ENCODE measurements around the gene CST3.
A peak's percentile ranks its signal among the peaks of the same experiment; 100 is the strongest.
"Not testable (repeated sequence)": the region's sequence is repeated elsewhere in the genome, so short reads cannot be mapped to it uniquely, and the experiment has no call there.

CST3 gene

DNA sequence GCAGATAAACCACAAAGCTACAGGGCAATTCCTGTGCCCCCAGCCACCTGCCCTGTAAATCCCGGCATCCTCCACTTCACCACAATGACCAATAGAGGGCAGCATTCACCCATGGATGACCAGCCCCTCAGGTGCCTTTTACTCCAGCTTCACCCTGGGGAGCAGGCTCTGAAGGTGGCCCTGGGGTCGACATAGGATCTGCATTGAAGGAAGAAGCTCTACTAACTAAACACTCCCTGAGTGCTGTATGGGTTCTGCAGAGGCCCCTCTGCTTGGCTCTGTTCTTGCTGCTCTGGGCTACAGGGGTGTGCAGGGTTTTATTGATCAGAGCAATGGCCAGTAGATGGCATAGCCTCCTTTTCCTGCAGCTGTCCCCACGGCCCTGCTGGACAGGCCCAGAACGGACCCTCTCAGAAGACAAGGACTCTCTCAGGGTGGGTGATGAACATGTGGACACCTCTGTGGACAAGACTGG is 30.8 kb upstream of the CST3 start:
- peak; percentile 86 to 89 for ATAC-seq (replicated peaks)
- H3K4me1 Mint-ChIP-seq = no peaks in the 10 kb centered on the region

DNA sequence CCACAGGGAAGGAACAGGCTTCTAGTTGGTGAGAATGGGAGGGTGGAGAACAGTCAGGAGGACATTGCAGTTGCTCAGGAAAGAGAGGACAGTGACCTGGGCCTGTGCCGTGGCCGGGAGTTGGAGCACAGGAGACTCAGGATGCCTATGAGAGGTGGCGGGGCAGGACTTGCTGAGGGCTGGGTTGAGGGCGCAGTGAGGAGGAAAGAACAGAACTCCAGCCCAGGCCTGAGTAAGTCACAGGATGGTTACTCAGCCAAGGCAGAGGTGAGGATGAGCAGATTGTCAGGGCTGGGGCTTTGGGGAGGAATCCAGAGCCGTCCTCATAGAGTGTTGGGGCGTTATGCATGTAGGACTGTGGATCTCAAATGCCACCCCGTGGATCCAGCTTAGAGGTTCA is 29.9 kb upstream of the CST3 start:
- DNase-seq (no peak), ATAC-seq (replicated peaks) (no peak)
- Mint-ChIP-seq H3K4me1 (no peaks in the 10 kb centered on the region), H3K27me3 (no peaks in the 10 kb centered on the region), H3K27ac (no peak overlapping the region), H3K9me3 (no peaks in the 10 kb centered on the region), H3K4me3 (no peak overlapping the region), H3K36me3 (no peaks in the 10 kb centered on the region)

More for the DNA sequence above, 30.8 kb upstream of the CST3 start:
- Mint-ChIP-seq H3K9me3 (peaks cover 2 to 3% of the 10 kb centered on the region in 2 donors), H3K4me3 (no peak overlapping the region), H3K27ac (no peak overlapping the region), H3K36me3 (no peaks in the 10 kb centered on the region), H3K27me3 (no peaks in the 10 kb centered on the region)
- DNase-seq = peak; percentile 28

DNA sequence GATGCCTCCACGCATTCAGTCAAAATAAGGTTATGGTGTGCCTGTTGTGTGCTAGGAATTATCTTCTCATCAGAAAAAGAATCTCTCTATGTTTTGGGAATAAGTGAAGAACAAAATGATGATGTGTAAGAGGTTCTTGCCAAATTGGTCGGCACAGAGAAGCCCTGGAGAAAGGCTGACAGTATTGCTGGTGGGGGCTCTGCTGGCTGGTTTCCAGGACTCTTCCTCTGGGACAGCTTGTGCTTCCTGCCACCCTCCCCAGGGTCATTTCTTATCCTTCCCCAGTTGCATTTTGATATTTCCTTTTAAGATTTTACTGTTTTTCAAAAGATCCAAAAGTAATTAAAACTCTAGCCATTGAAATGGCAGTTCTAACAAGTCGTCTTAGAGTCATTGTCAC is 28.9 kb upstream of the CST3 start:
- Mint-ChIP-seq H3K4me1 (no peaks in the 10 kb centered on the region), H3K4me3 (no peak overlapping the region), H3K27me3 (no peaks in the 10 kb centered on the region), H3K9me3 (no peaks in the 10 kb centered on the region), H3K36me3 (no peaks in the 10 kb centered on the region), H3K27ac (no peak overlapping the region)
- DNase-seq = no peak
- no peak for ATAC-seq (replicated peaks)

DNA sequence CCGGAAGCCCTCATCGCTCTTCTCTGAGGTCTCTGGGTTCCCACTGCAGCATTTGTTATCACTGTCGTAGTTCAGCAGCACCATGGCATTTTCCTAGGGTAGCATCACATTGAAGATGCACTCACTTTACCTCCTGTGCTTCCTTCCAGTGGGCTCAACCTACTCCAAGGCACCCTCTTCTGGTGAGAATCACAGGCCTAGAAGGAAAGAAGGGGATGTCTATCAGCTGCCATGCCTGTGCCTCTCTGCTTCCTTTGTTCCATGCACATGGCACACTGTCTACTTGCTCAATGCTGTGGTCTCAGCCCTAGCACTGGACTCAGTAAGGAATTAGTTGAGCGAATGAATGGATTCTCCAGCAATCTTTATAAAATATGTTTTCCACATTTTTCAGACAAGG is 28.4 kb upstream of the CST3 start:
- Mint-ChIP-seq H3K9me3 (no peaks in the 10 kb centered on the region), H3K27me3 (no peaks in the 10 kb centered on the region), H3K4me1 (no peaks in the 10 kb centered on the region), H3K4me3 (no peak overlapping the region), H3K27ac (no peak overlapping the region), H3K36me3 (no peaks in the 10 kb centered on the region)
- ATAC-seq (replicated peaks) = no peak
- no peak for DNase-seq

DNA sequence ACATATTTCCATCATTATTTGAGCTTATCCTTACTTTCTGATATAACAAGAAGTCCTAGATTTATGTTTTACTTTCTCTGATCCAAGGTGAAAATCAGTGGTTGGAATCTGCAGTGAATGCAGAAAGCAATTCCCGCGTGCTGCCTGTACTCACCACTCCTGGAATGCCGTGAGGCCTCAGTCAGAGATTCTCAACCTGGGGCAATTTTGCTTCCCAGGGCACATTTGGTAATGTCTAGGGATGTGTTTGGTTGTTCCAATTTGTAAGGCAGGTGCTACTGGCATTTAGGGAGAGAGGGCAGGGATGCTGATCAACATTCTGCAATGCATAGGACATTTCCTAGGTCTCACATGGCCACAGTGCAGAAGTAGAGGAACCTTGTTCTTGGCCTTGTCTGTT is 27.2 kb upstream of the CST3 start:
- no peaks in the 10 kb centered on the region for H3K4me1 Mint-ChIP-seq

DNA sequence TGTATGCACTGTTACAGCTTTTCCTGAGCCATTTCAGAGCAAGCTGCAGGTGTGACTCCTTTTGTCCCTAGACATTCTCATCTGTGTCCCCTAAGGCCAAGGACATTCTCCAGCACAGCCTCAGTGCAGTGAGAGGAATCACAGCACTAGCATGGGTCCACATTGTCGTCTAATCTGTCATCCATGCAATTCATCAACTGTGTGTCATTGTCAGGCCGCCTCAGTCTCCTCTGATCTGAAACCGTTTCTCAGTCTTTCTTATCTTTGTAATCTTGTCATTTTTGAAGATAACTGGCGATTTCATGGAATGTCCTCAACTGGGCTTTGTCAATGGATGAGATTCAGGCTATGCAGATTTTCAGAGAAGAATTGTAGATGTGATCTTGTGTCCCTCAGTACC is 26.3 kb upstream of the CST3 start:
- not testable (repeated sequence) for ATAC-seq (replicated peaks); H3K36me3 Mint-ChIP-seq; H3K27ac Mint-ChIP-seq; DNase-seq; H3K9me3 Mint-ChIP-seq; H3K4me1 Mint-ChIP-seq; H3K4me3 Mint-ChIP-seq; H3K27me3 Mint-ChIP-seq

More for the DNA sequence above, 27.2 kb upstream of the CST3 start:
- H3K4me3 Mint-ChIP-seq = no peak overlapping the region
- DNase-seq (no peak), ATAC-seq (replicated peaks) (no peak)
- no peaks in the 10 kb centered on the region for H3K9me3 Mint-ChIP-seq
- no peak overlapping the region for H3K27ac Mint-ChIP-seq
- H3K36me3 Mint-ChIP-seq = no peaks in the 10 kb centered on the region
- H3K27me3 Mint-ChIP-seq = no peaks in the 10 kb centered on the region

DNA sequence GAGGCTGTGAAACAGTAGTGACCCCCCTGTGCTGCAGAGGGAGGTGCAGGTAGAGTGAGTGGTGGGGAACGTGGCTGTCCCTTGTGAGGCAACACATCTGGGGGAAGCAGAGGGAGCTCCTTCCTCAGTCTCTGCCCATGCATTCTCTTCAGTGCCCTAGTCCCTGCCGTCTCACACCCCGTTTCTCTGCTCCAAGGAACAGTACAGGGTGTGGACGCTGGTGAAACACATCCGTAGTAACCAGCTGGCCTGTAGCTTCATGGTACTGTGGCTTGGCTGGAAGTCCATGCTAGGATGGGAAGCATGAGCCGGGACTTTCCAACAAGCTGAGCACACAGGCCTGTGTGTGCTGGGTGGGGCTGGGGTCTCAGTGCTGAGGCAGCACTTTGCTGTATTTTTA is 25.4 kb upstream of the CST3 start:
- no peaks in the 10 kb centered on the region for H3K4me1 Mint-ChIP-seq
- no peak overlapping the region for H3K27ac Mint-ChIP-seq
- DNase-seq (no peak), ATAC-seq (replicated peaks) (no peak)
- H3K4me3 Mint-ChIP-seq = no peak overlapping the region
- H3K9me3 Mint-ChIP-seq = no peaks in the 10 kb centered on the region
- H3K36me3 Mint-ChIP-seq = no peaks in the 10 kb centered on the region
- H3K27me3 Mint-ChIP-seq = no peaks in the 10 kb centered on the region

DNA sequence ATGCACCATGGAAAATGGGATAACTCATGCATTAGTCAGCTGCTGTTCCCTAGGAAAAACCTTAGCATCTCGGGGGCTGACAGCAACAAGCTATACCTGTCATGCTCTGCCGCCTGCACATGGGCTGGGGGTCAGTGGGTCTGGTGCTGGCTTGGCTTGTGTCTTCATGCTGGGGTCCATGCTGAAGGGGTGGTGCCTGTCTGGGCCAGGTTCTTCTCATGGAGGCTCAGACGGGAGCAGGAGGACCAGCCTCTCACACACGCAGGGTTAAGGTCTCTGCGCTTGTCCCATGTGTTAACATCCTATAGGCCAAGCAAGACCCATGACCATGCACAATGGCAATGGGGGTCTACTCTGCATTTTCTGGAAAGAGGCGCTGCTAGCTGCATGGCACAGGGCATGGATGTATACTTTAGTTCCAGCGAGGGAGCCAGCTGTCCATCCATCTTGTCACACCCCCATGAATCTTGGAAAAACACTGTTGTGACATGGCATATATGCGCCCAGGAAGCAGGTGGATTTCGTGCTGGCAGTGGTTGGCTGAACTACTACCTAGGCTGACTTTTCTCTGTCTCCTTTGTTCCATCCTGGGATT is 24.6 kb upstream of the CST3 start:
- no peak overlapping the region for H3K4me3 Mint-ChIP-seq
- no peak for ATAC-seq (replicated peaks)
- H3K9me3 Mint-ChIP-seq = no peaks in the 10 kb centered on the region
- DNase-seq = no peak
- H3K4me1 Mint-ChIP-seq = no peaks in the 10 kb centered on the region
- no peaks in the 10 kb centered on the region for H3K27me3 Mint-ChIP-seq
- no peaks in the 10 kb centered on the region for H3K36me3 Mint-ChIP-seq
- H3K27ac Mint-ChIP-seq = no peak overlapping the region

DNA sequence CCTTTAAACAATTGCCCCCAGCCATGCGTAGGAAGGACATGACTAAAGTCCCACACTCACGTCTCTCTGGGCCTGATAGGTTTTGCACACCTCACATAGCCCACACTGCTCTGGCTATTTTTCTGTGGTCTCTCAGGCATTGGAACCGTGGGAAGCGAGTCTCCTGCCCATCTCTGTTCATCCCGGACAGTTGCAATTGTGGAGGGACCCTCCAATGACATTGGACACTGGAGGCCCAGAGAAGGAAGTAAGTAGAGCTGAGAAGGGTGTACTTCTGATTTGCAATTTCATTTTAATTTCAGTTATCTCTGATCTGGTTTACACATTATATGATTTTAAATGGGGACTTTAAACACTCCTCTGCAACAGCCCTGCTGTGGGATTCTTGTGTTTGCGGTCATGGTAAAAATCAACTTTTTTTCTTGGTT is 23.3 kb upstream of the CST3 start:
- DNase-seq (no peak), ATAC-seq (replicated peaks) (no peak)
- Mint-ChIP-seq H3K4me1 (peaks cover 2 to 4% of the 10 kb centered on the region in 2 donors), H3K36me3 (no peaks in the 10 kb centered on the region), H3K4me3 (no peak overlapping the region), H3K27ac (no peak overlapping the region), H3K27me3 (peaks cover 0 to 4% of the 10 kb centered on the region in 2 donors), H3K9me3 (no peaks in the 10 kb centered on the region)

DNA sequence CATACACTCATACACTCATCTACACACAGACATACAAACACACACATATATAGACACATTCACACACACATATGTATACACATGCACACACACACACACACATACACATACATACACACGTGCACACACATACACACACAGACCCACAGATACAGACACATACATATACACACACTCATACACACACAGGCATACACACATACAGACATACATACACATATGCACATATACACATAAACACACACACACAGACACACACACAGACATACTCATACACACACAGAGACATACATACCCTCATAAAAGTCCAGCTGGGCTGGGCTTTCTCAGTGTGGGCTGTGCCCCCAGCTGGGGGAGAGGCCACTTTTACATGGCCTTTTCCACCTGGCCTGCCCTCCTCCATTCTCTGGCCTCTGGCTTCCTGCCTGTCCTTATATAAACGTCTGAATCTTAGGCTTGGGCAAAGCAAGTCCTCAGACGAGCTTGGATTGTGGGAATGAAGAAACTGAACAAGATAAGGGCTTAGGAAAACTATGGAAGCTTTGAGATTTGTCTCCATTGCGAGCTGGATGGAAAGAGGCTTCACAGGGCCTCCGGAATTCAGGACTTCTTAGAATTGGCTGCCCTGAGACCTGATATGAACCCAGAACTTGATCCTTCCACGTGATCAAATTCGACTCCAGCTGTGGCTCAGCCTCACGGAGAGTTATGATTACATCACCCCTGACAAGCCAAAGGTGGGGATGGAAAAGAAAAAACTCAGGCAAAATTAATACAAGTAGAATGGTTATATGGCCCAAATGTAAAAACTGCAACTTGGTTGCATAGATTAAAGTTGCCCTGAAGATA is 22.5 kb upstream of the CST3 start:
- Mint-ChIP-seq H3K4me1 (peaks cover 9 to 12% of the 10 kb centered on the region in 2 donors), H3K27me3 (peaks cover 0 to 4% of the 10 kb centered on the region in 2 donors)

DNA sequence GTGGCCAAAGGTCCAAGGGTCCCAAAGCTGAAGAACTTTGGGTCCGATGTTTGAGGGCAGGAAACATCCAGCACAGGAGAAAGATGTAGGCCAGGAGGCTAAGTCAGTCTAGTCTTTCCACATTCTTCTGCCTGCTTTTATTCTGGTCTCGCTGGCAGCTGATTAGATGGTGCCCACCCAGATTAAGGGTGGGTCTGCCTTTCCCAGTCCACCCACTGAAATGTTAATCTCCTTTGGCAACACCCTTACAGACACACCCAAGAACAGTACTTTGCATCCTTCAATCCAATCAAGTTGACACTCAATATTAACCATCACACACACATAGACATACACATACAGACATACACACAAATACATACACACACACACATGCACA is 21.8 kb upstream of the CST3 start:
- not testable (repeated sequence) for H3K27ac Mint-ChIP-seq; H3K36me3 Mint-ChIP-seq; H3K9me3 Mint-ChIP-seq; H3K4me3 Mint-ChIP-seq; H3K27me3 Mint-ChIP-seq; ATAC-seq (replicated peaks); DNase-seq
- H3K4me1 Mint-ChIP-seq = peaks cover 14 to 19% of the 10 kb centered on the region in 2 donors

More for the DNA sequence above, 22.5 kb upstream of the CST3 start:
- Mint-ChIP-seq H3K36me3 (no peaks in the 10 kb centered on the region), H3K4me3 (no peak overlapping the region), H3K27ac (no peak overlapping the region), H3K9me3 (no peaks in the 10 kb centered on the region)
- DNase-seq (no peak), ATAC-seq (replicated peaks) (no peak)

DNA sequence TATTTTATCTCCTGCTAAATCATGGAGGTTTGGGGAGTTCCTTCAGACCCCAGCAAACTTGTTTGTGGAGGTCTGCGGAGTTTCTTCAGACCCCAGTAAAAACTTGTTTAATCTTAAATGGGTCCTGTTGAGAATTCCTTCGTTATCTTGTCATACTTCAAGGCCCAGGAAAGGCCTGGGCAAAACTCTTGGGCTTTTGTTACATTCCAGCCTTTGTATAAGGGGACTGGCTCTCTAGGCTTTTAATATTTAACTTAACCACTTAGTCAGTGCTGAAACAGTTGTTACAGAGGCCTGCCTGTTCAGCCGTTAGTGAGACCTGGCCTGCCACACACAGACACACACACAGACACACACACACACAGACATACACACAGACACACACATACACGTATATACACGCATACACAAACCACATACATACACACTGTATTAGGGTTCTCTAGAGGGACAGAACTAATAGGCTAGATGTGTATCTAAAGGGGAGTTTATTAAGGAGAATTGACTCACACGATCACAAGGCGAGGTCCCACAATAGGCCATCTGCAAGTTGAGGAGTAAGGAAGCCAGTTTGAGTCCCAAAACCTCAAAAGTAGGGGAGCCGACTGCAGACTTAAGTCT is 21.3 kb upstream of the CST3 start:
- DNase-seq (no peak), ATAC-seq (replicated peaks) (no peak)
- Mint-ChIP-seq H3K9me3 (no peaks in the 10 kb centered on the region), H3K36me3 (no peaks in the 10 kb centered on the region), H3K27ac (no peak overlapping the region), H3K4me1 (peaks cover 16 to 24% of the 10 kb centered on the region in 2 donors), H3K4me3 (no peak overlapping the region), H3K27me3 (peaks cover 0 to 7% of the 10 kb centered on the region in 2 donors)

DNA sequence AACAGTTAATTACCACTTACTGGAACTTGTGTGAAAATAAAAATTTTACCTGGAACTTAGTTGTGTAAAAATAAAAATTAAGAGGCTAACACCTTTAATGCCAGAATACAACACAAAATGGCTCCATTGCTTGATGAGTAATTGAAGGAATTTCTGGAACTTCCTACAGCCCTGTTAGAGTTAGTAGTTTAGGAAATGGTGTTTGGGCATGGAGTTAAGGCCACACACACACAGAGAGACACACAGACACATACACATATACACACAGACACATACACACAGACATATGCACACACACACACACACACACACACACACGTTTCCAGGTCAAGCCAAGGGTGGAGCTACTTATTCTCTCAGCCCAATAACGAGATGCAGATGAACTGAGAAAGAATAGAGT is 20.6 kb upstream of the CST3 start:
- Mint-ChIP-seq H3K36me3 (no peaks in the 10 kb centered on the region), H3K9me3 (no peaks in the 10 kb centered on the region), H3K4me1 (peaks cover 19 to 29% of the 10 kb centered on the region in 2 donors), H3K27ac (no peak overlapping the region), H3K4me3 (no peak overlapping the region), H3K27me3 (peaks cover 5 to 11% of the 10 kb centered on the region in 2 donors)
- DNase-seq (no peak), ATAC-seq (replicated peaks) (no peak)

DNA sequence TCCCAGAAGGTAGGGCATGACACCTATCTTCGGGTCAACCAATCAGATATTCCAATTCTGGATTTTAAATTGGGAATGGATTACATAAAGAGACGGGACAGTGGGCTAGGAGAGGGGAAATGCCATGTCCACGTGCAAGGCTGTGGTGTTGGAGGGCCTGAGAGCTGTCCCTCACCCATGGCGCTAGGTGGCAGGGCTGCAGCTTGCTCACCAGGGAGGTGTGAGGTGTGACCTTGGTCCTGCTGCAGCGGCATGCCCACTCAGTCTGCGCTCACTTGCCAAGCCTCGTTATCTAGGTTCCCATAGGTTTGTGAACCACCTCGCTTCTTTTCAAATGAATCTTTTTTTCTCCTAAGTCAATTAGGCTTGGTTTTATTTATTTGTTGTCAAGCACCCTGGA is 19.4 kb upstream of the CST3 start:
- DNase-seq (no peak), ATAC-seq (replicated peaks) (no peak)
- Mint-ChIP-seq H3K27ac (no peak overlapping the region), H3K9me3 (no peaks in the 10 kb centered on the region), H3K4me1 (peaks cover 20 to 31% of the 10 kb centered on the region in 2 donors), H3K27me3 (peaks cover 9 to 12% of the 10 kb centered on the region in 2 donors), H3K4me3 (no peak overlapping the region), H3K36me3 (no peaks in the 10 kb centered on the region)

DNA sequence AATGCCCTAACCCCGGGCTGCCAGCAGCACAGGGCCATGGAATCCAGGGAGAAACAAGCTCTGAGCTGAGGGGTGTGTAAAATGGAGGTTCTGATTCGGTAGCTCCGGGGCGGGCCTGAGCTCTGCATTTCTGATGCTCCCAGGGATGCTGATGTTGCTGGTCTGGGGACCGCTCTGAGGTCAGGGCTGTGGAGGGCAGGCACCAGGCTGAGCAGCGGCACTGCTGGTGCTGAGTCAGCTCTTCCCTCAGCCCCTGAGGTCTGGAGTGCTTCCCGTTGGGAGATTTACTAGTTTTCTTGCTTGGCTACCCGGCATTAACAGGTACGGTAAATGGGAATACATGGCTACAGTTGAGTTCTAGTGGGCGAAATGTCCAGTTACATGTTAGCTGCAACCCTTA is 18.6 kb upstream of the CST3 start:
- peaks cover 9 to 12% of the 10 kb centered on the region in 2 donors for H3K27me3 Mint-ChIP-seq
- no peaks in the 10 kb centered on the region for H3K9me3 Mint-ChIP-seq
- DNase-seq (no peak), ATAC-seq (replicated peaks) (peak; percentile 18 to 19)
- no peaks in the 10 kb centered on the region for H3K36me3 Mint-ChIP-seq
- H3K27ac Mint-ChIP-seq = no peak overlapping the region
- H3K4me1 Mint-ChIP-seq = peaks cover 20 to 31% of the 10 kb centered on the region in 2 donors
- no peak overlapping the region for H3K4me3 Mint-ChIP-seq
